Activated CD8-positive, alpha-beta memory T cell treated with anti-CD3 and anti-CD28 coated beads for 48 hours (primary cell): ENCODE results near the gene RGS6.

Source experiments
- DNase-seq, 3 experiments: peaks; one replicate each; pipeline ENCODE4 v3.0.0-alpha.2; 2020; ENCODE audit warnings: low read depth in 2 of 3, low spot score in 2 of 3

Gene RGS6

GRCh38 chr14:72546344-72547016 is 614.3 kb downstream of the RGS6 start:
- no peak for DNase-seq

GRCh38 chr14:72547999-72548398 is 615.8 kb downstream of the RGS6 start:
- DNase-seq, result no peak

GRCh38 chr14:72549026-72549425 is 616.8 kb downstream of the RGS6 start:
- DNase-seq, result no peak

GRCh38 chr14:72549854-72550253 is 617.6 kb downstream of the RGS6 start:
- DNase-seq, result no peak

GRCh38 chr14:72550513-72550912 is 618.3 kb downstream of the RGS6 start:
- DNase-seq, result no peak

- no peak for DNase-seq
Observed at GRCh38 chr14:72552236-72552635, 620.0 kb downstream of the RGS6 start.

GRCh38 chr14:72553161-72553560 is 620.9 kb downstream of the RGS6 start:
- no peak for DNase-seq

GRCh38 chr14:72553656-72554055 is 621.4 kb downstream of the RGS6 start:
- DNase-seq, result no peak

GRCh38 chr14:72554401-72554800 is 622.2 kb downstream of the RGS6 start:
- no peak for DNase-seq

- DNase-seq, result no peak
Observed at GRCh38 chr14:72554994-72555608, 622.9 kb downstream of the RGS6 start.

GRCh38 chr14:72555609-72556000 is 623.4 kb downstream of the RGS6 start:
- no peak for DNase-seq

GRCh38 chr14:72557671-72558070 is 625.4 kb downstream of the RGS6 start:
- DNase-seq, result no peak

- DNase-seq, result no peak
Observed at GRCh38 chr14:72558721-72559120, 626.5 kb downstream of the RGS6 start.

- DNase-seq, result no peak
Observed at GRCh38 chr14:72559202-72559601, 627.0 kb downstream of the RGS6 start.

GRCh38 chr14:72559669-72560255 is 627.5 kb downstream of the RGS6 start:
- no peak for DNase-seq

GRCh38 chr14:72560331-72560730 is 628.1 kb downstream of the RGS6 start:
- no peak for DNase-seq

- DNase-seq, result no peak
Observed at GRCh38 chr14:72560889-72561493, 628.8 kb downstream of the RGS6 start.

GRCh38 chr14:72562300-72562699 is 630.1 kb downstream of the RGS6 start:
- no peak for DNase-seq

GRCh38 chr14:72563676-72564075 is 631.4 kb downstream of the RGS6 start:
- no peak for DNase-seq

- DNase-seq, result no peak
Observed at GRCh38 chr14:72565149-72565559, 632.9 kb downstream of the RGS6 start.

GRCh38 chr14:72565917-72566316 is 633.7 kb downstream of the RGS6 start:
- DNase-seq, result no peak

- no peak for DNase-seq
Observed at GRCh38 chr14:72567226-72567625, 635.0 kb downstream of the RGS6 start.
